Measurements from ENCODE around the gene STK32A. TPM values are rescaled to one million over a fixed set of nuclear protein-coding genes. Genes with fewer than 3 reads are reported as not detected.
A peak's percentile ranks its signal among the peaks of the same experiment; 100 is the strongest.

The STK32A gene
- total RNA-seq, 2 donors from 2014 or later, result 9.8 to 21.8 TPM

GRCh38 chr5:147223343-147223742 is 11.5 kb upstream of the STK32A start:
- Histone ChIP-seq H3K9me3 (ENCODE audit: control insufficient read depth, low read length) (no peaks in the 10 kb centered on the region), H3K9ac (ENCODE audit: extremely low read depth, low read length, poor library complexity, severe bottlenecking) (no peak overlapping the region), H3K4me1 (ENCODE audit: control insufficient read depth, insufficient read depth, low read length) (no peaks in the 10 kb centered on the region), H3K4me3 (ENCODE audit: low read length) (no peak overlapping the region), H3K27me3 (ENCODE audit: control insufficient read depth, insufficient read depth, low read length, poor library complexity, severe bottlenecking) (no peaks in the 10 kb centered on the region), H3K27ac (ENCODE audit: low read depth, low read length) (no peak overlapping the region), H3K36me3 (ENCODE audit: control insufficient read depth, insufficient read depth, low read length) (no peaks in the 10 kb centered on the region)
- H3K4me1 Mint-ChIP-seq, result no peaks in the 10 kb centered on the region
- no peaks in the 10 kb centered on the region for H3K36me3 Mint-ChIP-seq (ENCODE audit: low read depth)
- TF ChIP-seq, protein P1, sequence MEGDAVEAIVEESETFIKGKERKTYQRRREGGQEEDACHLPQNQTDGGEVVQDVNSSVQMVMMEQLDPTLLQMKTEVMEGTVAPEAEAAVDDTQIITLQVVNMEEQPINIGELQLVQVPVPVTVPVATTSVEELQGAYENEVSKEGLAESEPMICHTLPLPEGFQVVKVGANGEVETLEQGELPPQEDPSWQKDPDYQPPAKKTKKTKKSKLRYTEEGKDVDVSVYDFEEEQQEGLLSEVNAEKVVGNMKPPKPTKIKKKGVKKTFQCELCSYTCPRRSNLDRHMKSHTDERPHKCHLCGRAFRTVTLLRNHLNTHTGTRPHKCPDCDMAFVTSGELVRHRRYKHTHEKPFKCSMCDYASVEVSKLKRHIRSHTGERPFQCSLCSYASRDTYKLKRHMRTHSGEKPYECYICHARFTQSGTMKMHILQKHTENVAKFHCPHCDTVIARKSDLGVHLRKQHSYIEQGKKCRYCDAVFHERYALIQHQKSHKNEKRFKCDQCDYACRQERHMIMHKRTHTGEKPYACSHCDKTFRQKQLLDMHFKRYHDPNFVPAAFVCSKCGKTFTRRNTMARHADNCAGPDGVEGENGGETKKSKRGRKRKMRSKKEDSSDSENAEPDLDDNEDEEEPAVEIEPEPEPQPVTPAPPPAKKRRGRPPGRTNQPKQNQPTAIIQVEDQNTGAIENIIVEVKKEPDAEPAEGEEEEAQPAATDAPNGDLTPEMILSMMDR (conservative IDR thresholded peaks at IDR 0.05), result no peak
- no peaks in the 10 kb centered on the region for H3K9me3 Mint-ChIP-seq
- DNase-seq, result no peak
- 85% methylated on average over 2 of the region's 2 CpGs; no CpG with 5 or more reads in 1 of the 2 experiments for WGBS, 2 experiments (ENCODE audit: insufficient coverage in 1 of 2, insufficient read length in 1 of 2)
- no peaks in the 10 kb centered on the region for H3K27me3 Mint-ChIP-seq (ENCODE audit: insufficient read depth)
- H3K4me3 Mint-ChIP-seq, result no peak overlapping the region
- H3K27ac Mint-ChIP-seq, result no peak overlapping the region

GRCh38 chr5:147223948-147224791 is 10.7 kb upstream of the STK32A start:
- no peaks in the 10 kb centered on the region for H3K36me3 Mint-ChIP-seq (ENCODE audit: low read depth)
- no peaks in the 10 kb centered on the region for H3K9me3 Mint-ChIP-seq
- H3K4me1 Mint-ChIP-seq, result no peaks in the 10 kb centered on the region
- WGBS, 2 experiments (ENCODE audit: insufficient coverage in 1 of 2, insufficient read length in 1 of 2), result 87 to 95% methylated on average over 2 to 3 of the region's 3 CpGs
- no peaks in the 10 kb centered on the region for H3K36me3 ChIP-seq (ENCODE audit: control insufficient read depth, insufficient read depth, low read length)
- H3K27ac Mint-ChIP-seq, result no peak overlapping the region
- no peaks in the 10 kb centered on the region for H3K27me3 ChIP-seq (ENCODE audit: control insufficient read depth, insufficient read depth, low read length, poor library complexity, severe bottlenecking)
- H3K27ac ChIP-seq (ENCODE audit: low read depth, low read length), result no peak overlapping the region
- TF ChIP-seq, protein P1 (conservative IDR thresholded peaks at IDR 0.05), result peak; percentile 80
- peaks cover 4% of the 10 kb centered on the region for H3K27me3 Mint-ChIP-seq (ENCODE audit: insufficient read depth)
- H3K9ac ChIP-seq (ENCODE audit: extremely low read depth, low read length, poor library complexity, severe bottlenecking), result no peak overlapping the region
- H3K4me1 ChIP-seq (ENCODE audit: control insufficient read depth, insufficient read depth, low read length), result no peaks in the 10 kb centered on the region
- no peak overlapping the region for H3K4me3 ChIP-seq (ENCODE audit: low read length)
- H3K4me3 Mint-ChIP-seq, result no peak overlapping the region
- no peaks in the 10 kb centered on the region for H3K9me3 ChIP-seq (ENCODE audit: control insufficient read depth, low read length)
- peak; percentile 75 for DNase-seq

GRCh38 chr5:147225938-147226337 is 8.9 kb upstream of the STK32A start:
- Histone ChIP-seq H3K4me1 (ENCODE audit: control insufficient read depth, insufficient read depth, low read length) (no peaks in the 10 kb centered on the region), H3K9me3 (ENCODE audit: control insufficient read depth, low read length) (no peaks in the 10 kb centered on the region), H3K27ac (ENCODE audit: low read depth, low read length) (no peak overlapping the region), H3K4me3 (ENCODE audit: low read length) (no peak overlapping the region), H3K9ac (ENCODE audit: extremely low read depth, low read length, poor library complexity, severe bottlenecking) (no peak overlapping the region), H3K36me3 (ENCODE audit: control insufficient read depth, insufficient read depth, low read length) (no peaks in the 10 kb centered on the region), H3K27me3 (ENCODE audit: control insufficient read depth, insufficient read depth, low read length, poor library complexity, severe bottlenecking) (peaks cover 9% of the 10 kb centered on the region)
- Mint-ChIP-seq H3K36me3 (ENCODE audit: low read depth) (no peaks in the 10 kb centered on the region), H3K27me3 (ENCODE audit: insufficient read depth) (peaks cover 16% of the 10 kb centered on the region), H3K9me3 (no peaks in the 10 kb centered on the region), H3K4me3 (no peak overlapping the region), H3K27ac (no peak overlapping the region), H3K4me1 (no peaks in the 10 kb centered on the region)
- TF ChIP-seq, protein P1 (conservative IDR thresholded peaks at IDR 0.05), result no peak
- 97 to 100% methylated on average over 4 to 9 of the region's 9 CpGs for WGBS, 2 experiments (ENCODE audit: insufficient coverage in 1 of 2, insufficient read length in 1 of 2)
- no peak for DNase-seq

Measured in endodermal cell (in vitro differentiated cells).